GM12878 (cell line): Measurements from ENCODE around the gene PALD1. TPM values are rescaled to one million over a fixed set of nuclear protein-coding genes. Genes with fewer than 3 reads are reported as not detected.

Source experiments
- BRCA1 ChIP-seq: IDR thresholded peaks from 2 replicates; pipeline ENCODE4 v1.6.1; 2011; ENCODE audit warnings: low read depth, low read length, improper control_type of control experiment
- CREB1 ChIP-seq: IDR thresholded peaks from 2 replicates; pipeline ENCODE4 v1.6.1; 2012; ENCODE audit warnings: low read depth, mild to moderate bottlenecking, inconsistent platforms
- EED ChIP-seq: sonication (generic); IDR thresholded peaks from 2 replicates; pipeline ENCODE4 v1.6.1; 2016; ENCODE audit warnings: antibody characterized with exemption, low read depth
- ETV6 ChIP-seq, 2 experiments: fragments of 450-650 bp in 1 of 2; IDR thresholded peaks in 1 of 2; conservative IDR thresholded peaks in 1 of 2; 2 replicates each; pipeline ENCODE4 v1.6.1; 2014; ENCODE audit warnings: antibody characterized with exemption in 1 of 2, borderline replicate concordance in 1 of 2, low read depth in 1 of 2, mild to moderate bottlenecking in 1 of 2, moderate library complexity in 1 of 2
- HCFC1 ChIP-seq: fragments of 150-350 bp; IDR thresholded peaks from 2 replicates; pipeline ENCODE4 v1.6.1; 2014; ENCODE audit warnings: low read length
- MTA2 ChIP-seq: fragments of 450-650 bp; IDR thresholded peaks from 2 replicates; pipeline ENCODE4 v1.6.1; 2016; ENCODE audit warnings: low read depth, mild to moderate bottlenecking, moderate library complexity
- NFIC ChIP-seq: IDR thresholded peaks from 2 replicates; pipeline ENCODE4 v1.6.1; 2012; ENCODE audit warnings: low read depth, mild to moderate bottlenecking, inconsistent platforms, low read length, moderate library complexity
- NFYA ChIP-seq: IDR thresholded peaks from 2 replicates; pipeline ENCODE4 v1.6.1; 2011; ENCODE audit warnings: low read depth, mild to moderate bottlenecking, low read length, improper control_type of control experiment, borderline replicate concordance
- POLR2AphosphoS2 ChIP-seq: IDR thresholded peaks from 2 replicates; pipeline ENCODE4 v1.6.1; 2011; ENCODE audit warnings: low read depth, mild to moderate bottlenecking, low read length, improper control_type of control experiment, moderate library complexity
- RAD21 ChIP-seq: IDR thresholded peaks from 2 replicates; pipeline ENCODE4 v1.6.1; 2011; ENCODE audit warnings: mild to moderate bottlenecking, low read depth, low read length, moderate library complexity; ENCODE audit not compliant: insufficient read depth
- RAD51 ChIP-seq: fragments of 450-650 bp; IDR thresholded peaks from 2 replicates; pipeline ENCODE4 v1.6.1; 2016; ENCODE audit warnings: moderate library complexity, mild to moderate bottlenecking, inconsistent platforms
- RB1 ChIP-seq: fragments of 450-650 bp; formaldehyde crosslinking; IDR thresholded peaks from 2 replicates; pipeline ENCODE4 v1.6.1; 2017; ENCODE audit warnings: mild to moderate bottlenecking, borderline replicate concordance
- RBBP5 ChIP-seq: fragments of 200-600 bp; sonication (generic); conservative IDR thresholded peaks from 2 replicates; pipeline ENCODE4 v1.6.1; 2016
- RCOR1 ChIP-seq: conservative IDR thresholded peaks from 2 replicates; pipeline ENCODE4 v1.6.1; 2012; ENCODE audit warnings: low read depth, low read length, improper control_type of control experiment
- SMAD5 ChIP-seq: IDR thresholded peaks from 2 replicates; pipeline ENCODE4 v1.6.1; 2016; ENCODE audit warnings: antibody characterized with exemption, low read depth
- SMC3 ChIP-seq: IDR thresholded peaks from 2 replicates; pipeline ENCODE4 v1.6.1; 2011; ENCODE audit warnings: low read length, improper control_type of control experiment, borderline replicate concordance
- YBX1 ChIP-seq: fragments of 450-650 bp; IDR thresholded peaks from 2 replicates; pipeline ENCODE4 v1.6.1; 2016; ENCODE audit warnings: antibody characterized with exemption
- ZBED1 ChIP-seq: IDR thresholded peaks from 2 replicates; pipeline ENCODE4 v1.6.1; 2016; ENCODE audit warnings: borderline replicate concordance
- ZBTB33 ChIP-seq: fragments of 450-650 bp; IDR thresholded peaks from 2 replicates; pipeline ENCODE4 v1.6.1; 2017; ENCODE audit warnings: mild to moderate bottlenecking
- ZNF207 ChIP-seq: fragments of 450-650 bp; IDR thresholded peaks from 2 replicates; pipeline ENCODE4 v1.6.1; 2014; ENCODE audit warnings: antibody characterized with exemption, mild to moderate bottlenecking, borderline replicate concordance
- ZNF217 ChIP-seq: fragments of 450-650 bp; IDR thresholded peaks from 2 replicates; pipeline ENCODE4 v1.6.1; 2017; ENCODE audit warnings: antibody characterized with exemption, mild to moderate bottlenecking
- polyA plus RNA-seq, 11 experiments: library from polyadenylated mRNA; depleted of rRNA in 4 of 11; unstranded in 6 of 11; stranded (reverse) in 5 of 11; fragments of >200 nt; fragmentation: Nextera tagmentation in 4 of 11; fragmentation: Illumina TruSeq in 1 of 11; extraction: Ambion mirVana in 4 of 11; extraction: Trizol in 1 of 11; gene quantifications; 1 replicate in 1 of 11; 2 replicates in 10 of 11; pipeline versions ENCODE4 v1.2.1 to v1.2.3, GENCODE V29; 2011 to 2016; ENCODE audit warnings: inconsistent platforms in 2 of 11, missing spikeins in 2 of 11, low read depth in 1 of 11
- total RNA-seq, 4 experiments: library from RNA; depleted of rRNA in 3 of 4; stranded (reverse); fragments of >200 nt in 3 of 4; fragmentation: Illumina TruSeq in 1 of 4; extraction: Trizol in 1 of 4; gene quantifications; 2 replicates each; pipeline versions ENCODE4 v1.2.1 to v1.2.3, GENCODE V29; 2013 to 2021
- TF ChIP-seq, protein P1 (sequence below): IDR thresholded peaks from 2 replicates; pipeline ENCODE4 v1.6.1; 2011; ENCODE audit warnings: borderline replicate concordance, low read depth, mild to moderate bottlenecking, moderate library complexity, mixed read lengths, low read length; ENCODE audit not compliant: insufficient read depth; ENCODE audit errors: extremely low read length
- TF ChIP-seq, protein P2 (sequence below): fragments of 450-650 bp; IDR thresholded peaks from 2 replicates; pipeline ENCODE4 v1.6.1; 2014; ENCODE audit warnings: mild to moderate bottlenecking
- TF ChIP-seq, protein P3 (sequence below): fragments of 450-650 bp; formaldehyde crosslinking; IDR thresholded peaks from 2 replicates; pipeline ENCODE4 v1.4.0; 2022; ENCODE audit warnings: mild to moderate bottlenecking, moderate library complexity
- TF ChIP-seq, protein P4 (sequence below): fragments of 450-650 bp; IDR thresholded peaks from 2 replicates; pipeline ENCODE4 v1.6.1; 2016; ENCODE audit warnings: mild to moderate bottlenecking

Gene PALD1
- total and polyA plus RNA-seq, 10 of the 15 experiments (the other 5 are each of a cell fraction or from before 2014, with no cell fraction given), result 0.43 to 20.9 (median 9.0) TPM

DNA sequence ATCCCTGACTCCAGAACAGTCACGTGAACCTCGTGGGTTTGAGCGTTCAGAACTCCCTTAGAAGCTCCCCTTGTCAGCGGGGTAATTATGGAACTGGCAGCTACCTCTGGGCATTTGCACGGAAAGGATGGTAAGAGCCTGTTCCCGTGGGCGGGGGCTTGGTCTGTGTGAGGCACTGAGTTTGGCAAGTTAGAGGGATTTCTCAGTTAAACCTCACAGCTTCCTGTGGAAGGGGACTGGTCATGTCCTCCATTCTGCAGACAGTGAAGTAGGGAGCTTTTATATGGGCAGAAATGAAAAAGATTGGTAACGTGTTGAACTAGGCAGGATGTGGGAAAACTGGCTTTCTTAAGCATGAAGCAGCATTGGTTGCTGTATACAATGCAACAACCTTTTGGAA lies 16.0 kb downstream of the PALD1 start (continued):
- TF ChIP-seq, protein P1, sequence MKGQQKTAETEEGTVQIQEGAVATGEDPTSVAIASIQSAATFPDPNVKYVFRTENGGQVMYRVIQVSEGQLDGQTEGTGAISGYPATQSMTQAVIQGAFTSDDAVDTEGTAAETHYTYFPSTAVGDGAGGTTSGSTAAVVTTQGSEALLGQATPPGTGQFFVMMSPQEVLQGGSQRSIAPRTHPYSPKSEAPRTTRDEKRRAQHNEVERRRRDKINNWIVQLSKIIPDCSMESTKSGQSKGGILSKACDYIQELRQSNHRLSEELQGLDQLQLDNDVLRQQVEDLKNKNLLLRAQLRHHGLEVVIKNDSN, result peak; percentile 30
- no peak; the same call in 1 of the 2 replicates for TF ChIP-seq EED
- TF ChIP-seq SMC3, result no peak
- TF ChIP-seq RB1, result no peak
- TF ChIP-seq NFYA, result no peak
- TF ChIP-seq RAD21, result no peak
- TF ChIP-seq ZNF217, result no peak
- TF ChIP-seq RBBP5, result no peak
- no peak for TF ChIP-seq ZNF207
- no peak for TF ChIP-seq CREB1
- TF ChIP-seq, protein P2, sequence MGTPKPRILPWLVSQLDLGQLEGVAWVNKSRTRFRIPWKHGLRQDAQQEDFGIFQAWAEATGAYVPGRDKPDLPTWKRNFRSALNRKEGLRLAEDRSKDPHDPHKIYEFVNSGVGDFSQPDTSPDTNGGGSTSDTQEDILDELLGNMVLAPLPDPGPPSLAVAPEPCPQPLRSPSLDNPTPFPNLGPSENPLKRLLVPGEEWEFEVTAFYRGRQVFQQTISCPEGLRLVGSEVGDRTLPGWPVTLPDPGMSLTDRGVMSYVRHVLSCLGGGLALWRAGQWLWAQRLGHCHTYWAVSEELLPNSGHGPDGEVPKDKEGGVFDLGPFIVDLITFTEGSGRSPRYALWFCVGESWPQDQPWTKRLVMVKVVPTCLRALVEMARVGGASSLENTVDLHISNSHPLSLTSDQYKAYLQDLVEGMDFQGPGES, result no peak
- peak in 1 of 2 experiments; percentile 4; a peak in 1 of 4 replicates for TF ChIP-seq ETV6 (conservative IDR thresholded peaks at IDR 0.05 in 1 of 2, IDR thresholded peaks at IDR 0.05 in 1 of 2; ENCODE audit: borderline replicate concordance in 1 of 2, low read depth in 1 of 2)
- TF ChIP-seq YBX1, result no peak
- TF ChIP-seq RCOR1, result no peak
- TF ChIP-seq, protein P3, sequence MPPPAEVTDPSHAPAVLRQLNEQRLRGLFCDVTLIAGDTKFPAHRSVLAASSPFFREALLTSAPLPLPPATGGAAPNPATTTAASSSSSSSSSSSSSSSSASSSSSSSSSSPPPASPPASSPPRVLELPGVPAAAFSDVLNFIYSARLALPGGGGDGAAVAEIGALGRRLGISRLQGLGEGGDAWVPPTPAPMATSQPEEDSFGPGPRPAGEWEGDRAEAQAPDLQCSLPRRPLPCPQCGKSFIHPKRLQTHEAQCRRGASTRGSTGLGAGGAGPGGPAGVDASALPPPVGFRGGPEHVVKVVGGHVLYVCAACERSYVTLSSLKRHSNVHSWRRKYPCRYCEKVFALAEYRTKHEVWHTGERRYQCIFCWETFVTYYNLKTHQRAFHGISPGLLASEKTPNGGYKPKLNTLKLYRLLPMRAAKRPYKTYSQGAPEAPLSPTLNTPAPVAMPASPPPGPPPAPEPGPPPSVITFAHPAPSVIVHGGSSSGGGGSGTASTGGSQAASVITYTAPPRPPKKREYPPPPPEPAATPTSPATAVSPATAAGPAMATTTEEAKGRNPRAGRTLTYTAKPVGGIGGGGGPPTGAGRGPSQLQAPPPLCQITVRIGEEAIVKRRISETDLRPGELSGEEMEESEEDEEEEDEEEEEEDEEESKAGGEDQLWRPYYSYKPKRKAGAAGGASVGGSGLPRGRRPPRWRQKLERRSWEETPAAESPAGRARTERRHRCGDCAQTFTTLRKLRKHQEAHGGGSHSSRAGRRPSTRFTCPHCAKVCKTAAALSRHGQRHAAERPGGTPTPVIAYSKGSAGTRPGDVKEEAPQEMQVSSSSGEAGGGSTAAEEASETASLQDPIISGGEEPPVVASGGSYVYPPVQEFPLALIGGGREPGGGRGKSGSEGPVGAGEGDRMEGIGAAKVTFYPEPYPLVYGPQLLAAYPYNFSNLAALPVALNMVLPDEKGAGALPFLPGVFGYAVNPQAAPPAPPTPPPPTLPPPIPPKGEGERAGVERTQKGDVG, result no peak
- peak; percentile 55; the same call in 1 of the 2 replicates for TF ChIP-seq NFIC
- TF ChIP-seq POLR2AphosphoS2, result no peak
- TF ChIP-seq MTA2, result no peak
- TF ChIP-seq, protein P4, sequence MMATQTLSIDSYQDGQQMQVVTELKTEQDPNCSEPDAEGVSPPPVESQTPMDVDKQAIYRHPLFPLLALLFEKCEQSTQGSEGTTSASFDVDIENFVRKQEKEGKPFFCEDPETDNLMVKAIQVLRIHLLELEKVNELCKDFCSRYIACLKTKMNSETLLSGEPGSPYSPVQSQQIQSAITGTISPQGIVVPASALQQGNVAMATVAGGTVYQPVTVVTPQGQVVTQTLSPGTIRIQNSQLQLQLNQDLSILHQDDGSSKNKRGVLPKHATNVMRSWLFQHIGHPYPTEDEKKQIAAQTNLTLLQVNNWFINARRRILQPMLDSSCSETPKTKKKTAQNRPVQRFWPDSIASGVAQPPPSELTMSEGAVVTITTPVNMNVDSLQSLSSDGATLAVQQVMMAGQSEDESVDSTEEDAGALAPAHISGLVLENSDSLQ, result no peak
- TF ChIP-seq RAD51, result no peak
- no peak for TF ChIP-seq BRCA1
- TF ChIP-seq HCFC1, result no peak
- no peak for TF ChIP-seq ZBED1
- no peak for TF ChIP-seq ZBTB33
- 0 out of 2 replicates have a peak, but pooled peaks have one; percentile 27 for TF ChIP-seq SMAD5
- TF ChIP-seq, all 136 proteins: peak for 9
